GM18517 (cell line): ENCODE data around the gene NOMO2.
"Not testable (repeated sequence)": the region's sequence is repeated elsewhere in the genome, so short reads cannot be mapped to it uniquely, and the experiment has no call there.

Source experiments
- ATAC-seq: cut with Tn5 transposase; IDR thresholded peaks from one replicate; pipeline ENCODE4 v1.9.1; 2021; ENCODE audit warnings: mild to moderate bottlenecking, moderate library complexity; ENCODE audit not compliant: unreplicated experiment

The NOMO2 gene

DNA sequence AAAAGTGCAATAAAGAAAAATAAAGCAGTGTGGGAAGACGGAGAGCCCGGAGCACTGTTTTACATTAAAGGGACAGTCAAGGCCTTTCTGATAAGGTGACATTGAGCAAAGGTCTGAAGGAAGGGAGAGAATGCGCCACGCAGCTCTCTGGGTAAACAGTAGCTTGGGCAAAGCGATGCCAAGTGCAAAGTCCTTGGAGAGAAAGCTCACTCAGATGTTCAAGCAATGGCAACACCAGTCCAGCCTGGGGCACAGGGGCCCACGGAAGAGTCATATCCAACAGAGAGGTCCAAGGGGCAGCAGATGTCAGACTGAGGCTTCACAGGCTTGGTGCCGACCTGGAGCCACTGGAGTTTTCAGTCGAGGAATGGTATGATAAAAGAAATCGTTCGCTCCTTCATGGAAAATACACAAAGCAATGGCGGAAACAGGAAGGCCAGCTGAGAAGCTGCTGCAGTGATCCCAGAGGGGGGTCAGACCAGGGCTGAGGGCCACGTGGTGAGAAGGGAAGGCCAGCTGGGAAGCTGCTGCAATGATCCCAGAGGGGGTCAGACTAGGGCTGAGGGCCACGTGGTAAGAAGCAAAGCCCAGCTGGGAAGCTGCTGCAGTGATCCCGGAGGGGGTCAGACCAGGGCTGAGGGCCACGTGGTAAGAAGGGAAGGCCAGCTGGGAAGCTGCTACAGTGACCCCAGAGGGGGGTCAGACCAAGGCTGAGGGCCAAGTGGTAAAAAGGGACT is 40.3 kb downstream of the NOMO2 start:
- ATAC-seq: not testable (repeated sequence)

DNA sequence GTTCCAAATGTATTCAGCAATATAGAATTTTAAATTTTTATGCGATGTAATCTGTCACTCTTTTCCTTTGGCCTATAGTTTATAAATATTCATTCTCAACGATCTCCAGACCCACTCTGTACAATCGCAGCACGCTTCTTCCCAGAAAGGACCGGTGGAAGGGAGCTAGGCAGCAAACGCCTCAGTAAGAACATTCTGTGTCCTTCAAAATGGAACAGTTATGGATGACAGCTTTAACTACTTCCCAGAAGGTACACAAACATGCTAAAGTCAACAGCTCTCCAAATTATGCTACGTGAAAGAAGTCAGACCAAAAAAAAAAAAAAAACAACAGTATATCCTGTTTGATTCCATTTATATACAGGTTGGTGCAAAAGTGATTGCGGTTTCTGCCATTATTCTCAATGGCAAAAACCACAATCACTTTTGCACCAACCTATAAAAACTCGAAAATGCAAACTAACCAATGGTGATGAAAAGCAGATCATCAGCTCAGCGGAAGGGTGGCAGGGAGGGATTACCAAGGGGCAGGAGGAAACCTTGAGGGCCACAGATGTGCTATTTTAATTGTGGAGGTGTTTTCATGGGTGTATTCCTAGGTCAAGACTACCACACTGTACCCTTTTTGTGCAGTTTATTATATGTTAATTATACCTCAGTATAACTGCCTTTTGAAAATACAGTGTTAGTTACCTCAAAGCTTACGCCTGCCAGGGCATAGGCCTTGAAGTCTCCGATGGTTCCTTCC is 43.2 kb downstream of the NOMO2 start:
- not testable (repeated sequence) for ATAC-seq

DNA sequence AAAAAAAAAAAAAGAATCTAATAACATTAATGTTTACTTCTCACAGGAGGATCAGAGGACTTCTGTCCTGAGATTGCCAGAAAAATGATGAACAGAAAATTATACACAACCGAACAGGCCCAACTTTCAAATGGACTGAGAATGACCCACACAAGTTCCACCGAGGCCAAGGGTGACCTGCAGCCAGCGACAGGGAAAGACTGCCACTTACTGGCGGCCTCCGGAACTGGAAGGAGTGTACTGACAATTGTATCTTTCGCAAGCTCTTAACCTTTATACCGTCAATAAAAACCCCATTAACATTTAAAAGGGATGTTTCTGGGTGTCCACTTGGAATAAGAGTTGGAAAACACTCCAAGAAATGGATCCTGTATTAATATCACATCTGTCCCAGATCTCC is 63.5 kb downstream of the NOMO2 start:
- not testable (repeated sequence) for ATAC-seq

GRCh38 chr16:18497032-18497431 is 64.9 kb downstream of the NOMO2 start:
- ATAC-seq: not testable (repeated sequence)

DNA sequence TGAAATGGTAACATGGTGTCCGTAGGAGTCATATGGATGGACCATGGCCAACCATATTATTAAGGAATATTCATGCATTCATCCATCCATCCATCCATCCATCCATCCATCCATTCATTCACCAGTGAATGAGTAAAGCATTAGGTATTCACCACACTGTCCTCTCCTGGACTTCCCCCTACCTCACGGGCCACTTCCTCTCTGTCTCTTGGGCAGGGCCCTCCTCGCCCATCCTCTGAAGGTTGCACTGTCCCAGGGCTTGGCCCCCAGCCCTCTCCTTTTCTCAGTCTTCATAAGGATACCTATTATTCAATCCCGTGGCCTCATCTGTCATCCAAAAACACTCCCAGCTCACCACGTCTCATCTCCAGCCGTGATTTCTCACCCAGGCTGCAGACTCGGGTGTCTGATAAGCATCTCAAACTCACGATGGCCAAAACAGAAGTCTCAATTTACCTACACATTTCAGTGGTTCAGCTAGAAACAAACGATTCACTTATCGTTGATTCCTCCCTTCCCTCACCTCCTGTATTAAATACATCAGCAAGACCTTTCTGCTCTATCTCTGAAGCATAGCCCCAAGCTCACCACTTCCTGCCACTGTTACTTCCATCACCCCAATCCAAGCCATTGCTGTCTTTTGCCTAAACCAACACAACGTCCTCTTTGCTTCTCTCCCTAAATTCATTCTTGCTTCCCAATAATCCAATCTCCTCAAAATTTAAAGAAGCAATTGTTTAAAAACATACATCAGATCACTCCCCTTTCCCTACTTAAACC is 69.6 kb downstream of the NOMO2 start:
- not testable (repeated sequence) for ATAC-seq

DNA sequence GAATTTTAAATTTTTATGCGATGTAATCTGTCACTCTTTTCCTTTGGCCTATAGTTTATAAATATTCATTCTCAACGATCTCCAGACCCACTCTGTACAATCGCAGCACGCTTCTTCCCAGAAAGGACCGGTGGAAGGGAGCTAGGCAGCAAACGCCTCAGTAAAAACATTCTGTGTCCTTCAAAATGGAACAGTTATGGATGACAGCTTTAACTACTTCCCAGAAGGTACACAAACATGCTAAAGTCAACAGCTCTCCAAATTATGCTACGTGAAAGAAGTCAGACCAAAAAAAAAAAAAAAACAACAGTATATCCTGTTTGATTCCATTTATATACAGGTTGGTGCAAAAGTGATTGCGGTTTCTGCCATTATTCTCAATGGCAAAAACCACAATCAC is 125.9 kb downstream of the NOMO2 start:
- not testable (repeated sequence) for ATAC-seq

DNA sequence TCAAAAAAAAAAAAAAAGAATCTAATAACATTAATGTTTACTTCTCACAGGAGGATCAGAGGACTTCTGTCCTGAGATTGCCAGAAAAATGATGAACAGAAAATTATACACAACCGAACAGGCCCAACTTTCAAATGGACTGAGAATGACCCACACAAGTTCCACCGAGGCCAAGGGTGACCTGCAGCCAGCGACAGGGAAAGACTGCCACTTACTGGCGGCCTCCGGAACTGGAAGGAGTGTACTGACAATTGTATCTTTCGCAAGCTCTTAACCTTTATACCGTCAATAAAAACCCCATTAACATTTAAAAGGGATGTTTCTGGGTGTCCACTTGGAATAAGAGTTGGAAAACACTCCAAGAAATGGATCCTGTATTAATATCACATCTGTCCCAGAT is 146.1 kb downstream of the NOMO2 start:
- ATAC-seq: not testable (repeated sequence)

DNA sequence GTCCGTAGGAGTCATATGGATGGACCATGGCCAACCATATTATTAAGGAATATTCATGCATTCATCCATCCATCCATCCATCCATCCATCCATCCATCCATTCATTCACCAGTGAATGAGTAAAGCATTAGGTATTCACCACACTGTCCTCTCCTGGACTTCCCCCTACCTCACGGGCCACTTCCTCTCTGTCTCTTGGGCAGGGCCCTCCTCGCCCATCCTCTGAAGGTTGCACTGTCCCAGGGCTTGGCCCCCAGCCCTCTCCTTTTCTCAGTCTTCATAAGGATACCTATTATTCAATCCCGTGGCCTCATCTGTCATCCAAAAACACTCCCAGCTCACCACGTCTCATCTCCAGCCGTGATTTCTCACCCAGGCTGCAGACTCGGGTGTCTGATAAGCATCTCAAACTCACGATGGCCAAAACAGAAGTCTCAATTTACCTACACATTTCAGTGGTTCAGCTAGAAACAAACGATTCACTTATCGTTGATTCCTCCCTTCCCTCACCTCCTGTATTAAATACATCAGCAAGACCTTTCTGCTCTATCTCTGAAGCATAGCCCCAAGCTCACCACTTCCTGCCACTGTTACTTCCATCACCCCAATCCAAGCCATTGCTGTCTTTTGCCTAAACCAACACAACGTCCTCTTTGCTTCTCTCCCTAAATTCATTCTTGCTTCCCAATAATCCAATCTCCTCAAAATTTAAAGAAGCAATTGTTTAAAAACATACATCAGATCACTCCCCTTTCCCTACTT is 152.2 kb downstream of the NOMO2 start:
- ATAC-seq: not testable (repeated sequence)

- ATAC-seq: not testable (repeated sequence)
Measured at GRCh38 chr16:18401851-18402657, 159.8 kb downstream of the NOMO2 start.

DNA sequence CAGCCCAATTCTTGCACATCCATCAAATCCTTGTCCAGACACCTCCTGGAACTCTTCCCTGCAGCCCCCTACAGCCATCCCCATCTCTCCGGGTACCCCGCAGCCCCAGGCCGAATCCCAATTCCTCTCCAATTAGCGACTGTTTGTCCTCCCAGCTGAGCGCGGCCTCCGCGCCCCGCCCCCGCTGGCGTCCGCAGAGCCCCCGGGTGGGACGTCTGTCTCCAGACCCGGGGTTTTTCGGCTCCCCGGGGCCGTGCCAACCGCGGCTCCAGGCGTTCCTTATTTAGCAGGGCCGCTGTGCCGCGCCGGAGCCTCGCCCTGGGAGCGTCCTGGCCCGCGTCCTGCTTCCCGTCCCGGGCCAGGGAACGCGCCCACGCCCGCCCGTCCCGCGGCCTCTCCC is 160.7 kb downstream of the NOMO2 start:
- not testable (repeated sequence) for ATAC-seq

GRCh38 chr16:18394363-18394762 is 167.5 kb downstream of the NOMO2 start:
- not testable (repeated sequence) for ATAC-seq

DNA sequence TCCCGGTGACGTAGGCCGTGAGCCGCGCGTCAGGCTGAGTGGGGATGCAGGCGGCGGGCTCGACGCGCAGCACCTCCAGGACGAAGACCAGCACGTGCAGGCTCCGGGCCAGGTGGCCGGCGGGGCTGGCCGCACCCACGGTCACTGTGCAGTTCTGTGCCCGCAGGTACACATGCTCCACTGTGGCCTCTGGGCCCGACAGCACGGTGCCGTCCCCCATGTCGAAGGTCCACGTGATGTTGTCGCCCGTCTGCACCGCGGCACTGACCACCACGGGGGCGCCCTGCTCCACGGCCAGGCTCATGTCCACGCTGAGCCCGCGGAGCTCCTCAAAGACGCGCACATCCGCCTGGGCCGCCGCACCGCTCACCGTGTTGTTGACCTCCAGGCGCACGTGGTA is 174.1 kb downstream of the NOMO2 start:
- not testable (repeated sequence) for ATAC-seq

DNA sequence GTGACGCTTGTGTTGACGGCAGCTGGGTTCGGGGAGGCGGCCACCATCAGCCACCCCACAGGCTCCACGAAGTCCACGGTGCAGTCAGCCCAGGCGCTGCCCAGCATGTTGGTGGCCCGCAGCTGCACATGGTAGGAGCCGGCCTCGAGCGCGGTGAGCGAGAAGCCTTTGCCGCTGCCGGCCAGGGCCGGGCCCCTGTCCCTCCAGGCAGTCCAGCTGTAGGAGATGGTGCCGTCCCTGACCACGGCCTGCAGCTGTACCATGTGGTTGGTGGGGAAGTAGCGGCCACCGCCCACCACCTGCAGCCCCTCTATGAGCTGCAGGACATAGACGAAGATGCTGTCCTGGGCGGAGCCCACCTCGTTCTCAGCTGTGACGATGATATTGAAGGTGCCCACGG is 175.4 kb downstream of the NOMO2 start:
- not testable (repeated sequence) for ATAC-seq

DNA sequence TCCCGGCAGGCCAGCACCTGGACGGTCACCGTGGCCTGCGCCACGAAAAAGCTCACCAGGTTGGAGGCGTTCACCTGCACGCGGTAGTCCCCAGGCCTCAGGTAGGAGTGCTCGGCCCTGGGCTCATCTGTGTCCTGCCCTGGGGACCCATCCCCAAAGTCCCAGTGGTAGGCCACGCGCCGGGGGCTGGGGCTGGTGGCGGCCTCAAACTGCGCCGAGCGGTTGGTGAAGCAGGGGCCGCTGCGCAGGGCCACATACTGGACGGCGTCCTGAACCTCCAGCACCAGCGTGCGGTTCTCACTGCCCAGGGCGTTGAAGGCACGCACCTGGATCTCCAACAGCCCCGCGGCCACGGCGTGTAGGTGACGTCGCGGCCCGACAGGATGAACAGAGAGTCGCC is 176.6 kb downstream of the NOMO2 start:
- ATAC-seq: not testable (repeated sequence)

GRCh38 chr16:18384869-18385268 is 177.0 kb downstream of the NOMO2 start:
- ATAC-seq: not testable (repeated sequence)

GRCh38 chr16:18384098-18384636 is 177.7 kb downstream of the NOMO2 start:
- ATAC-seq: not testable (repeated sequence)

GRCh38 chr16:18382696-18383095 is 179.2 kb downstream of the NOMO2 start:
- ATAC-seq: not testable (repeated sequence)
